K562 (cell line): ENCODE data around the gene ECI2. TPM values are rescaled to one million over a fixed set of nuclear protein-coding genes. Genes with fewer than 3 reads are reported as not detected.
A peak's percentile ranks its signal among the peaks of the same experiment; 100 is the strongest.

ENCODE experiments used
- BHLHE40 ChIP-seq: IDR thresholded peaks from 2 replicates; pipeline ENCODE4 v1.6.1; 2011; ENCODE audit warnings: low read length, improper control_type of control experiment
- HBP1 ChIP-seq: fragments of 450-650 bp; formaldehyde crosslinking; IDR thresholded peaks from 2 replicates; pipeline ENCODE4 v1.4.0; 2022; ENCODE audit warnings: missing genetic modification characterization
- KHSRP ChIP-seq: fragments of 450-650 bp; IDR thresholded peaks from 2 replicates; pipeline ENCODE4 v1.6.1; 2017
- KLF10 ChIP-seq: fragments of 250-450 bp; sonication (Bioruptor Pico); IDR thresholded peaks from 2 replicates; pipeline ENCODE4 v1.6.1; 2021; ENCODE audit warnings: matching md5 sums
- NFRKB ChIP-seq: fragments of 450-650 bp; IDR thresholded peaks from 2 replicates; pipeline ENCODE4 v1.6.1; 2016; ENCODE audit warnings: low read depth
- PPARD ChIP-seq: fragments of 250-450 bp; sonication (Bioruptor Pico); IDR thresholded peaks from 2 replicates; pipeline ENCODE4 v1.8.0; 2022; ENCODE audit warnings: inconsistent platforms, mild to moderate bottlenecking, moderate library complexity
- RB1 ChIP-seq: fragments of 450-650 bp; IDR thresholded peaks from 2 replicates; pipeline ENCODE4 v1.6.1; 2017; ENCODE audit warnings: low read depth, mild to moderate bottlenecking
- RNF219 ChIP-seq: fragments of 250-450 bp; sonication (Bioruptor Pico); IDR thresholded peaks from 2 replicates; pipeline ENCODE4 v1.5.0; 2022; ENCODE audit warnings: mild to moderate bottlenecking
- STAG1 ChIP-seq: sonication (generic); formaldehyde crosslinking; IDR thresholded peaks from 2 replicates; pipeline ENCODE4 v1.5.0; 2020; ENCODE audit warnings: missing genetic modification reagents, borderline replicate concordance
- ZC3H4 ChIP-seq: sonication (generic); formaldehyde crosslinking; IDR thresholded peaks from 2 replicates; pipeline ENCODE4 v1.9.0; 2021; ENCODE audit warnings: missing genetic modification reagents, borderline replicate concordance
- ZNF609 ChIP-seq: sonication (generic); formaldehyde crosslinking; IDR thresholded peaks from 2 replicates; pipeline ENCODE4 v1.8.1; 2023; ENCODE audit warnings: missing genetic modification reagents, mild to moderate bottlenecking, borderline replicate concordance
- ZNF639 ChIP-seq, 2 experiments: fragments of 200-800 bp in 1 of 2; sonication (Bioruptor generic) in 1 of 2; sonication (generic) in 1 of 2; formaldehyde crosslinking in 1 of 2; IDR thresholded peaks in 1 of 2; conservative IDR thresholded peaks in 1 of 2; 2 replicates each; pipeline versions ENCODE4 v1.5.0 to v1.6.1; 2016 to 2020; ENCODE audit warnings: missing compliant biosample characterization in 1 of 2, missing genetic modification characterization in 1 of 2, missing genetic modification reagents in 1 of 2
- ZNF785 ChIP-seq: fragments of 250-450 bp; sonication (Bioruptor Pico); IDR thresholded peaks from 2 replicates; pipeline ENCODE4 v1.4.0; 2020; ENCODE audit warnings: mild to moderate bottlenecking
- polyA plus RNA-seq, 8 experiments: library from polyadenylated mRNA; depleted of rRNA in 4 of 8; stranded (reverse) in 5 of 8; unstranded in 3 of 8; fragments of >200 nt; fragmentation: Nextera tagmentation in 2 of 8; fragmentation: Illumina TruSeq in 1 of 8; extraction: Ambion mirVana in 2 of 8; extraction: Trizol in 1 of 8; gene quantifications; 2 replicates each; pipeline versions ENCODE4 v1.2.1 to v1.2.3, GENCODE V29; 2011 to 2014; ENCODE audit warnings: inconsistent platforms in 1 of 8, missing spikeins in 1 of 8
- total RNA-seq, 7 experiments: library from RNA; depleted of rRNA in 6 of 7; stranded (reverse); fragments of >200 nt in 6 of 7; fragmentation: Illumina TruSeq in 2 of 7; extraction: Trizol in 2 of 7; gene quantifications; 2 replicates each; pipeline versions ENCODE4 v1.2.1 to v1.2.3, GENCODE V29; 2011 to 2021; ENCODE audit warnings: low replicate concordance in 1 of 7
- TF ChIP-seq, protein P1 (sequence below): sonication (generic); formaldehyde crosslinking; IDR thresholded peaks from 2 replicates; pipeline ENCODE4 v1.8.0; 2022; ENCODE audit warnings: mild to moderate bottlenecking, missing genetic modification reagents

The ECI2 gene
- total and polyA plus RNA-seq, 9 of the 15 experiments (the other 6 are each of a cell fraction or from before 2014, with no cell fraction given), result 80.7 to 377 (median 142) TPM

- TF ChIP-seq HBP1 (no peak), BHLHE40 (no peak), PPARD (CRISPR knock-in tag) (no peak), ZNF639 (CRISPR knock-in tag; conservative IDR thresholded peaks at IDR 0.05 in 1 of 2, IDR thresholded peaks at IDR 0.05 in 1 of 2) (peak in 1 of 2 experiments; percentile 79; a peak in 2 of 4 replicates), KLF10 (no peak), RNF219 (CRISPR knock-in tag) (no peak), ZNF785 (no peak), ZC3H4 (no peak), RB1 (no peak), NFRKB (no peak), ZNF609 (0 out of 2 replicates have a peak, but pooled peaks have one; percentile 65), STAG1 (CRISPR knock-in tag) (no peak), KHSRP (peak; percentile 78; the same call in 1 of the 2 replicates)
- TF ChIP-seq, protein P1, sequence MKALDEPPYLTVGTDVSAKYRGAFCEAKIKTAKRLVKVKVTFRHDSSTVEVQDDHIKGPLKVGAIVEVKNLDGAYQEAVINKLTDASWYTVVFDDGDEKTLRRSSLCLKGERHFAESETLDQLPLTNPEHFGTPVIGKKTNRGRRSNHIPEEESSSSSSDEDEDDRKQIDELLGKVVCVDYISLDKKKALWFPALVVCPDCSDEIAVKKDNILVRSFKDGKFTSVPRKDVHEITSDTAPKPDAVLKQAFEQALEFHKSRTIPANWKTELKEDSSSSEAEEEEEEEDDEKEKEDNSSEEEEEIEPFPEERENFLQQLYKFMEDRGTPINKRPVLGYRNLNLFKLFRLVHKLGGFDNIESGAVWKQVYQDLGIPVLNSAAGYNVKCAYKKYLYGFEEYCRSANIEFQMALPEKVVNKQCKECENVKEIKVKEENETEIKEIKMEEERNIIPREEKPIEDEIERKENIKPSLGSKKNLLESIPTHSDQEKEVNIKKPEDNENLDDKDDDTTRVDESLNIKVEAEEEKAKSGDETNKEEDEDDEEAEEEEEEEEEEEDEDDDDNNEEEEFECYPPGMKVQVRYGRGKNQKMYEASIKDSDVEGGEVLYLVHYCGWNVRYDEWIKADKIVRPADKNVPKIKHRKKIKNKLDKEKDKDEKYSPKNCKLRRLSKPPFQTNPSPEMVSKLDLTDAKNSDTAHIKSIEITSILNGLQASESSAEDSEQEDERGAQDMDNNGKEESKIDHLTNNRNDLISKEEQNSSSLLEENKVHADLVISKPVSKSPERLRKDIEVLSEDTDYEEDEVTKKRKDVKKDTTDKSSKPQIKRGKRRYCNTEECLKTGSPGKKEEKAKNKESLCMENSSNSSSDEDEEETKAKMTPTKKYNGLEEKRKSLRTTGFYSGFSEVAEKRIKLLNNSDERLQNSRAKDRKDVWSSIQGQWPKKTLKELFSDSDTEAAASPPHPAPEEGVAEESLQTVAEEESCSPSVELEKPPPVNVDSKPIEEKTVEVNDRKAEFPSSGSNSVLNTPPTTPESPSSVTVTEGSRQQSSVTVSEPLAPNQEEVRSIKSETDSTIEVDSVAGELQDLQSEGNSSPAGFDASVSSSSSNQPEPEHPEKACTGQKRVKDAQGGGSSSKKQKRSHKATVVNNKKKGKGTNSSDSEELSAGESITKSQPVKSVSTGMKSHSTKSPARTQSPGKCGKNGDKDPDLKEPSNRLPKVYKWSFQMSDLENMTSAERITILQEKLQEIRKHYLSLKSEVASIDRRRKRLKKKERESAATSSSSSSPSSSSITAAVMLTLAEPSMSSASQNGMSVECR (CRISPR knock-in tag), result no peak
Observed at GRCh38 chr6:4176907-4177306, 41.5 kb upstream of the ECI2 start (continued).
